Measurements from ENCODE around the gene THAP11.
"Not testable (repeated sequence)": the region's sequence is repeated elsewhere in the genome, so short reads cannot be mapped to it uniquely, and the experiment has no call there.

Gene THAP11

DNA sequence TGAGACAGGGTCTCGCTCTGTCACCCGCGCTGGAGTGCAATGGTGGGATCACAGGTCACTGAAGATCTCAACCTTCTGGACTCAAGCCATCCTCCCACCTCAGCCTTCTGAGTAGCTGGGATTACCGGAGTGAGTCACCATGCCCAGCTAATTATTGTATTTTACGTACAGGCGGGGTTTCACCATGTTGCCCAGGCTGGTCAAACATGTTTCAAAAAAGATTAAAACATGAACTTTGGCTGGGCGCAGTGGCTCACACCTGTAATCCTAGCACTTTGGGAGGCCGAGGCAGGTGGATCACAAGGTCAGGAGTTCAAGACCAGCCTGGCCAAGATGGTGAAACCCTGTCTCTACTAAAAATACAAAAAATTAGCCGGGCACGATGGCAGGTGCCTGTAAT, 4.9 kb upstream of the THAP11 start:
- not testable (repeated sequence) for DNase-seq (ENCODE audit: low read depth)

DNA sequence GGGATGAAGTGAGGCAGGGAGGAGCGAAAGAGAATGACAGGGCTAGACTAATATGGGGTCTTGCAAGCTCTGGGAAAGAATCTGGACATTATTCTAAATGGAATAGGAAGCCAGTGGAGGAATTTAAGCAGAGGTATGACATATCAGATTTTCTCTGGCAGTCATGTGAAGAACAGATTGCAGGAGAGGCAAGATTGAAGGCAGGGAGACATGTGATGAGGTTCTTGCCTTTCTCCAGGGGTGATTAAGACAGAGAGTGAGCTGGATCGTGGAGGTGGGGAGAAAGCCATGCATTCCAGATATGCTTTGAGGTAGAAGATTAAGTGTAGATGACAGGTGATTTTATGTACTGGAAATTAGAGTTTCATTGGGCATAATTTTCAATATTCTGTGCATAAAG, 4.3 kb upstream of the THAP11 start:
- no peak for DNase-seq (ENCODE audit: low read depth)

DNA sequence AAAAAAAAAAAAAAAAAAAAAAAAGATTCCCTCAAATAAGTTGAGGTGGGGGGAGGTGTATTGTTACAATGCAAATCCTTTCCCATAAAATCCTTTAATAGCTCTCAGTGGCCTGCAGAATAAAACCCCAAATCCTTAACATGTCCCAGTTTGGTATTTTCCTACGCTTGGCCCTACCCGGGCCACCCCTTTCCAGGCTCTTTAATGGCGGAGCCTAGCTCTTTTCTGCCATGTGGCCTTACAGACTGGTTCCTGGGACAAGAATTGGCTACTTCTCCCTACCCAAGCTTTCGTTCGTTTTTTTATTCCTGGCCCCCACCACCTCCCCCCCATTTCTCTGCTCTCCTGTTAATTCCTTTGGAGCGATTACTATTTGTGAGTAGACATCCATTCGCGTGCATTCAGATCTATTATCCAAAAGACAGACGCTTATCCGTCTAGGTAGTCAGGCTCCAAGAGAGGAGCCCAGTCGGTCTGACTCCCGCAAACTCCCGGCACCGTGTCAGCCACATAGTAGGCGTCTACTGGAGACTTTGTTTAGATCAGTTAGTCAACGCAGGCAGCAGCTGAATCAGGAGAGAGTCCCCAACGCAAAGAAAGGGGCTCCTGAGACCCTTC, 813 bp upstream of the THAP11 start:
- no peak for DNase-seq (ENCODE audit: low read depth)

DNA sequence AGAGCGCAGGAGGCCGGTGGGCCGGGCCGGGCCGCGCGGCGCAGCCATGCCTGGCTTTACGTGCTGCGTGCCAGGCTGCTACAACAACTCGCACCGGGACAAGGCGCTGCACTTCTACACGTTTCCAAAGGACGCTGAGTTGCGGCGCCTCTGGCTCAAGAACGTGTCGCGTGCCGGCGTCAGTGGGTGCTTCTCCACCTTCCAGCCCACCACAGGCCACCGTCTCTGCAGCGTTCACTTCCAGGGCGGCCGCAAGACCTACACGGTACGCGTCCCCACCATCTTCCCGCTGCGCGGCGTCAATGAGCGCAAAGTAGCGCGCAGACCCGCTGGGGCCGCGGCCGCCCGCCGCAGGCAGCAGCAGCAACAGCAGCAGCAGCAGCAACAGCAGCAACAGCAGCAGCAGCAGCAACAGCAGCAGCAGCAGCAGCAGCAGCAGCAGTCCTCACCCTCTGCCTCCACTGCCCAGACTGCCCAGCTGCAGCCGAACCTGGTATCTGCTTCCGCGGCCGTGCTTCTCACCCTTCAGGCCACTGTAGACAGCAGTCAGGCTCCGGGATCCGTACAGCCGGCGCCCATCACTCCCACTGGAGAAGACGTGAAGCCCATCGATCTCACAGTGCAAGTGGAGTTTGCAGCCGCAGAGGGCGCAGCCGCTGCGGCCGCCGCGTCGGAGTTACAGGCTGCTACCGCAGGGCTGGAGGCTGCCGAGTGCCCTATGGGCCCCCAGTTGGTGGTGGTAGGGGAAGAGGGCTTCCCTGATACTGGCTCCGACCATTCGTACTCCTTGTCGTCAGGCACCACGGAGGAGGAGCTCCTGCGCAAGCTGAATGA, 606 bp downstream of the THAP11 start:
- DNase-seq (ENCODE audit: low read depth), result peak; percentile 42

DNA sequence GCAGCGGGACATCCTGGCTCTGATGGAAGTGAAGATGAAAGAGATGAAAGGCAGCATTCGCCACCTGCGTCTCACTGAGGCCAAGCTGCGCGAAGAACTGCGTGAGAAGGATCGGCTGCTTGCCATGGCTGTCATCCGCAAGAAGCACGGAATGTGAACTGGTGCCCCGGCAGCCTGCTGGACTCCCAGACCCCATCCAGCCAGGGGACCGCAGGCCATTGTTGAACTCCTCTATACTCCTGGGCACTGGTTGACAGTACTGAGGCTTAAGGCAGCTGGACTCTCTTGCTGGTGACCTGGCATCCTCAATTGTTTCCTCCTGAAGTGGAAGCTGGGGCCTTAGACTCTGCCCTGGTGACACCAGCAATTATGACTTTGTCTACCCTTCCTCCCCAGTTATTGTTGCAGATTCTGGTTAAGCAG, 1.2 kb downstream of the THAP11 start:
- DNase-seq (ENCODE audit: low read depth), result no peak

DNA sequence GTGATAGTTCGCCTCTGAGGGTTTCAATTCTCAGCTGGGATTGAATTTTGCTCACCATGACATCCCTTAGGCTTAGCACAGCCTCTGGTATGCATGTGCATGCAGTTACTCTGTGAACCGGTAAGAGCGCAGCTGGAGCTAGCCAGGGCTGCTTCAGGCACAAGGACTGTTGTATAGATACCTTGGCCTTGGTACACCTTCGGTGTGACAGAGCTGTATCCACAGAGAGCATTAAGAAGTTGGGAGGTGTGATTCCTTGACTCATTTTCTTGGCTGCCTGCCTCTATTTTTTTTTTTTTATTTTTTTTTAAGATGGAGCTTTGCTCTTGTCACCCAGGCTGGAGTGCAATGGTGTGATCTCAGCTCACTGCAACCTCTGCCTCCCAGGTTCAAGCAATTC, 2.4 kb downstream of the THAP11 start:
- DNase-seq (ENCODE audit: low read depth), result no peak

DNA sequence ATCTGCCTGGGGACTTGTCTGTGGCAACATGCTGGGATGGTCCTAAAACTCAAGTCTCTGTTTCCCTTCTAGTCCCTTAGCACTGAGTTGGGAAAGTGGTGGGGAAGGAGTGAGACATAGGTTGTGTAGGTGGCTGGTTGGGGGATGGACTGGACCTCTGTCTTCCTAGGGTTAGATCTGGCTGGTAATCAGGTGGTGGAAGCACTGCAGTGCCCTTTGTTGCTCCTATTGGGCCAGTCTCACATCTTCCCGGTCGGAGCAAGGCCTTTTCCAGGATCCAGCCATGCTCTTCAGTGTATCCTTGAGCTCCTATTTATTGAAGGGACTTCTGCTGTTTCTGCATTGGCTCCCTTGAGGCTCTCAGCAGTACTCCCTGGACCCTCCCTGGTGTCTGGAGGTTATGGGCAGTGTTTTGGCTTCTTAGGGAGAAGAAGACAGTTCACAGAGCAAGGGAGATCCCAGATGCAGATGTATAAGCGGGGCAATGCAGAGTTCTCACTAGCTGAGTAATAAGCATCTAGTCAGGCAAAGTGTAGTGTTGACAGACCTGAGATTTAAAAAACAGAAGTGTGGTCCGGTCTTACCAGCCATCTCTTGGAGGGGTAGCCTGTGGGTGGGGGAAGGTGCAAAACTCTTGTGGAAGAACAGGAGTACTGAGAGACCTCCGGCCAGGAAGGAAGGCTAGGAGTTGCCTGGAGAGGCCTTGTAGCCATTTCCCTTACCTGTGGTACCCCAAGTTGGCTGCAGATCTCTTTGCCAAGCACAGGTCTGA, 3.4 kb downstream of the THAP11 start:
- DNase-seq (ENCODE audit: low read depth), result no peak

DNA sequence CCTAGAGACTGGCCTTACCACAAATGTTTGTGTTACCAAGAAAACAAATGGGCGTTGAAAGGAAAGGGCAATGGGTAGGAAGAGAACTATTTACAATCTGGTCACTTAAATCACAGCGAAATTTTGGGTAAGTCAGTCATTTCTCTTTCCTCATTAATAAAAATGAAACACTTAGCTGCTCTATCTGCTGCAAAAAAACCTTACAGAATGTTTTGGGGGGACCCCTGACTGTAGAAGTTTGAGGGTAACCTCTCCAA, 3.9 kb downstream of the THAP11 start:
- DNase-seq (ENCODE audit: low read depth), result no peak

DNA sequence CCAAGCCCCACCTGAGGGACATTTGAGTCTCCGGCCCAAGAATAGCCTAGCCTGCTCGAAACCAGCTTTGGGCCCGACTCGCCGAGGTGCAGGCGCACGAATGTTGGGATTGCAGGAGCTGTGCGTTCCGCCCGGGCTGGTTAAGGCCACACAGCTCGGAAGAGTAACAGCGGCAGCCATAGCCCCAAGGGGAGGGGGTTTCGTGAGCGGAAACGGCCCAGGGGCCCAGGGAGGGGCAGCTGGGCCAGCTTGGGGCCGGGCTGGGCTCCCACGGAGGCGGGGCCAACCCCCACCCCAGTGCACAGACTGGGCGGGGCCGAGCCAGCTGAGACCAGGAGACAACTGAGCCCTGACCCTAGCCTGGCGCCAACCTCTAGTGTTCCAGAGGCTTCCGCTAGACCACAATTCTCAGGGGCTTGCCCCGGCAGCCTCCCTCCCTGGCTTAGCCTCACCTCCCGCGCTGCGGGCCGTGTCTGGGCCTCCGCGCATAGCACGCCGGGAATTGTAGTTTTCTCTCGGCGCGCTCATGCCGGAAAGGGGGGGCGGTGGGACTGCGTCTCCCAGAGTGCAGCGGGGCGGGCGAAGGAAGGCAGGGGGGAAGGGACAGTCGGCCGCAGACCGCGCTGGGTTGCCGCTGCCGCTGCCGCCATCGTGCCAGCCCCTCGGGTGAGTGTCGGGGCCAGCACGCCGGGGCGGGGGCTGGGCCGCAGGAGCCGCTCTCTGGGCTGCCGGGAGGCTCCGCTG, 4.4 kb downstream of the THAP11 start, which contains the start of gene NUTF2:
Gene NUTF2 (plus strand): TSS at position 614 of the 744 bp plus-strand sequence. CDS start 18,198 bp downstream, outside the sequence.
- DNase-seq (ENCODE audit: low read depth), result peak; percentile 92

DNA sequence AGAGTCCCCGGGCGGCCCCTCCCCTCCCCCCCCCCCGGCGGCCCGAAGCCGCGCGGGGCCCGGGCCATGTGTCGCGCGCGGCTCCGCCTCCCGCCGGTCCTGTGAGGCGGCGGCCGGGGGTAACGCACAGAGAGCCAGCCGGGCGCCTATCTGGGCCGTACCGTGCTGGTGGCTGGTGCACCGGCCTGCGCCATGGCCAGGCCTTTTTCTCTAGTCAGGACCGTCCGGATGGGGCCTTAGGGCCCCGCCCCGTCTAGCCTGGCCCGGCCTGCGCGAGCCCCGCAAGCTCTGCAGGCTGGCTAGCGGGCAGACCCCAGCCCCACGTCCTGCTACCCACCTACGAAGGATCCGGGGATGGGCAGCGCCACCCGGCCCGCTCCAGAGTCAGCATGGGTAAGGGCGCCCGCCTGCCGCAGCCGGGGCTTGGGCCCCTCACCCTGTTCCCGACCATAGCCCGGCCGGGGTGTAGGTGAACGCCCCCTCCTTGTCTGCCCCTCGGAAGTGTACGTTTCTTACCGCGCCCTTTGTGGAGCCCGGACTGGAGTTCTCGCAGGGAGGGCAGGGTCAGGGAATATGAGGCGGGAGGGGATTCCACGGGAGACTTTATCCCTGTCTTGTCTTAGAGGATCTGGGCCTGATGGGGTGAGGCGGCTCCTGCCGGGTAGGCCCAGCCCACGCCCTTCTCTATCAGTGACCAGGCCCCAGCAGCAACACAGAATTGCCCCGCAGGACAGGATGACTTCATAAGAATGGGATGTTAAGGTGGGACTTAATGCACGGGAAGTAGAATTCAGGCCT, 5.1 kb downstream of the THAP11 start, which contains the start of gene CENPT:
Gene CENPT (minus strand): TSS at position 630 of the 798 bp plus-strand sequence. CDS start 13,834 bp downstream, outside the sequence.
- DNase-seq (ENCODE audit: low read depth), result no peak

DNA sequence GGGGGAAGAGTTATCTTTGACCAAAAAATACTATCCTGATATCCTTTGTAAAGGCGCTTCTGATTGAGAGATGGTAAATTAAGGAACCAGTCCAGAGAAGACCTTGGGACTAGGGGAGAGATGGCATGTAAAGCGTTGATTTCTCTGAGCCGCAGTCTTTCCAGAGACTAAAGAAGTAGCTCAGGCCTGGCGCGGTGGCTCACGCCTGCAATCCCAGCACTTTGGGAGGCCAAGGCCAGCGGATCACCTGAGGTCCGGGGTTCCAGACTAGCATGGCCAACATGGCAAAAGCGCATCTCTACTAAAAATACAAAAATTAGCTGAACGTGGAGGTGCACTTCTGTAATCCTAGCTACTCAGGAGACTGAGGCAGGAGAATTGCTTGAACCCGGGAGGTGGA, 6.0 kb downstream of the THAP11 start:
- no peak for DNase-seq (ENCODE audit: low read depth)

DNA sequence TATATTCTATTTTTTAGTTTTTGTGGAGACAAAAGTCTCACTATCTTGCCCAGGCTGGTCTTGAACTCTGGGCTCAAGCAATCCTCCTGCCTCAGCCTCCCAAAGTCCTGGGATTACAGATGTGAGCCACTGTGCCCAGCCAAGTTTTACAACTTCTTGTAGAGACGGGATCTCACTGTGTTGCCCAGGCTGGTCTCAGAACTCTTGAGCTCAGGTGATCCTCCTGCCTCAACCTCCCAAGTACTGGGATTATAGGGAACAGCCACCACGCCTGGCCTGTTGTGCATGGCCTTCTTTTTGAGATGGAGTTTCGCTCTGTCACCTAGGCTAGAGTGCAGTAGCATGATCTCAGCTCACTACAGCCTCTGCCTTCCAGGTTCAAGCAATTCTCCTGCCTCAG, 11.6 kb downstream of the THAP11 start:
- no peak for DNase-seq (ENCODE audit: low read depth)

DNA sequence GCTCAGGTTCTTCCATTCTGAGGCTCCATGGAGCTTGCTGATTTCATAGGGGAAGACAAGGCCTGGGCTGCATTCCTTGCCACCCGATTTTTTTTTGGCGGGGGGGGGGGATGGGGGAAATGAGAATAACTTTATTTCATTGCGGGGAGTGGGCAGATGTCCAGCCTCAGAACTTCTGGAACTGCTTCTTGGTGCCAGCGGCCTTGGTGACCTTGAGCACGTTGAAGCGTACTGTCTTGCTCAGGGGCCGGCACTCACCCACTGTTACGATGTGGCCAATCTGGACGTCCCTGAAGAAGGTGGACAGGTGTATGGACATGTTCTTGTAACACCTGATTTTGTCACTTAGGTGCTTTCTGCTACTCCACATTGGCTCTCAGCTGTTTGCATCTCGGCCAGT, 13.7 kb downstream of the THAP11 start:
- no peak for DNase-seq (ENCODE audit: low read depth)

DNA sequence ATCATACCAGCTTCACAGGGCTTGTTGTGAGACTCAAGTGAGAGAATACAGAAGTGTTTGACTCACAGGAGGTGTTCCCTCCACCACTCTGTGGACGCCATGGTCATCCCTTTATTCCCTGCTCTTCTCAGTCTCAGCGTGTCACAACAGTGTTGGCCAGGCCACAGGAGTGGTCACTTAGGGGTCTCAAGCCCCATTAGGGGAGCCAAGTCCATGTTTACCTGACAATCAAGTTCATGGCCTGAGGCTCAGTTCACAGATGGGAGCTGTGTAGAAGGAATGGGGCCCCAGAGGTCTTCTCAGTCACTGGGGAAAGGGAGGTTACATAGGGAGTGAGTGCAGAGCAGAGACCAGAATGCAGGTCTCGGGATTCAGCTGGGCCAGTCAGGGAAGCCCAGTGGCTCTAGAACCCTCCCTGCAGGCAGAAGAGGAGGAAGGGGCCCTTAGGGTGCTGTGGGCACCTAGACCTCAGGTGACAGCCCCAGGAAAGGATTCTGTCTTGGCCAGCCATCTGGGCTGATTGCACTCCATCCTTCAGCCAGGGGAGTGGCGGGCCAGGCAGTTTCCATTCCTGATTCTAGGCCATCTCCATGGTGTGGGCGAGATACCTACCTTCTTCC, 14.9 kb downstream of the THAP11 start:
- no peak for DNase-seq (ENCODE audit: low read depth)

DNA sequence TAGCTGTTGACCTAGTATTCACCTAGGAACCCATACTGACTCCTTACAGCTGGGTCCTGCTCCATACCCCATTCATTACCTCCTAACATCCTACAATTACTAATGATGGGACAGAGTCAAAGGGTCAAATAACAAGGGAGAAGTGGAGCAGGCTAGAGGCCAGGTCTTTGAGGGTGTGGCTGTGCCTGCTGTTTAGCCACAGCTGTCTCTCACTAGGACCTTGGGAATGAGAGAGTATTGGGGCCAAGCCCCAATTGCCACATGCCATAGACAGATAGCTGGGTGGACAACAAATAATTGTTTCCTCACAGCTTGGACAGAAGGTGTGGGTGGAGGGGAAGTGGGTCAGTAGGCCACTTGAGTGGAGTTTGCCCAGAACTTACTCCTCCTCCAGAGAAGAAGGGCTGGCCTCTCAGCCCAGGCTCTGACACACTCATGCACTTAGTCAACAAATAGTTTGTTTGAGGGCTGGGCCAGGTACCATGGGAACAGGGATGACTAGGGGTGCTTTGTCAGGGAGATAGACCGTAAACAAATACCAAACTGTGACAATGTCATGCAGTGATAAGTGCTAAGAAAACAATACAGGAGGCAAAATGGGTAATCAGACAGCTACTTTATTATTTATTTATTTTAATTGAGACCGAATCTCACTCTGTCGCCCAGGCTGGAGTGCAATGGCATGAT, 15.6 kb downstream of the THAP11 start:
- peak; percentile 25 for DNase-seq (ENCODE audit: low read depth)

DNA sequence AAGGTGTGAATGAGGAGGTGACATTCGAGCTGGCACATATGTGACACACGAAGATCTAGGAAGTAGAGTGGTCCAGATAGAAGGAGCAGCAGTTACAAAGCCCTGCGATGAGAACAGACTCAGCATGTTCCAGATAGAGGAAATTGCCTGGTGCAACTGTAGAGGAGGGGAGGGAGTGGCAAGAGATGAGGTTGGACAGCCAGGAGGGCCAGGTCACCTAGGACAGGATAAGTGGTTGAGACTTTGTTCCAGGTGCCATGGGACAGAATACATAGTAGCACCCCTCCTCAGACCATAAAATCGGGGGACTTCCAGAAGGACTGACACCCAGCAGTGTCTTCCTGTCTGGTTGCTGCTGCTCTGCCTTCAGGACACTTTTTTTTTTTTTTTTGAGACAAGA, 16.4 kb downstream of the THAP11 start:
- no peak for DNase-seq (ENCODE audit: low read depth)

DNA sequence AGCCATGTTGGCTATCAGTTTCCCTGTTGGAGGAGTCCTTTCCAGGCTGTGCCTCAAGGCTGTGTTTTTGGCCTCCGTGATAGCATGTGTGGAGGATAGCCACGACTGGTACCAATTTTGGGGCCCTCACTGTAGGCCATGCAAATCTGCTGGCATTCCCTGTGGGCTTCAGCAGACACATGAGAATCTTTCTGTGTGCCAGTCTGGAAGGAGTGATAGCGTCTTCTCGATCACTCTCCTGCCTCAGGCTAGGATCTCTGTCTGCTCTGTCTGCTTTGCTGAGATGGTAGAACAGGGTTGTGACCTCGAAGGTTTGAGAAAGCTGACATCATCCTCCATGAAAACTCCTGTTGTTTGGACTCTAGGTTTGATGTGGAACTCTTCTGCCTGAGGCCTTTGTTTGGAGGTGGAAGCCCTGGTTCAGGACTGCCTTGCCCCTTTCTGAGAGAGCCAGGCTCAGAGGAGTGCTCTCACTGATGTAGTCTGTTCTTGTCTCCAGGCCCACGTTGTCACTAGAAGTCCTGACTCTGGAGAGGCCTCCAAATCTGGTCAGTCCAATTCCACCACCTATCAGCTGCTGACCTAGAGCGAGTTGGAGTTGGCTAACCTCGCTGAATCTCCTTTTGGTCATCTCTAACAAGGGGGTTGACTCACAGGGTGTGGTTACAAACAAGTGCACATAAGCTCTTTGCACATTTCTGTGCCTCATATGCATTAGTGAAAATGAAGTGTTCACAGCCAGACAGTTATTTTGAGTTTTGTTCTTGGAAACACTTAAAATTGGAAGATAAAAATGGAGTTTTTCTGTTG, 18.7 kb downstream of the THAP11 start:
- DNase-seq (ENCODE audit: low read depth), result no peak

DNA sequence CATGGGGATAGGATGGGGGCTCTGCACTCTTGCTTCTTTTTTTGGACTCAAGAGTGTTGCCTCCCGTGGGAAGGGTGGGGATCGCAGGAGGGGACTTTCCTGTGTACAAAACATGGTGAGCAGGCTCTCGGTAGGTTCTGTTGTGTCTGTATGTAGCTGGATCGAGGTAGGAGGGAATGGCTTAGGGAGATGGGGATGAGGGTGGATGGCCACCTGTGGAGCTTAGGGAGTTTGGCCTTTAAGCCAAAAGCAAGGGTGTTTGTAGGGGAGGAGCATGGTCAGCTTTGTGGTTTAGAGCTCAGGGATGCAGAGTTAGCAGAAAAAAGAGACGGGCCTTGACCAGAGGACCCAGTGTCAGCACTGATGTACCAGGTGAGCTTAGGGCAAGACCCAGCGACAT, 19.8 kb downstream of the THAP11 start:
- no peak for DNase-seq (ENCODE audit: low read depth)

Measured in activated T-helper 9 cell treated with anti-CD3 and anti-CD28 coated beads, Interleukin-2, amount 50 U/mL, for 16 hours (primary cell).